ENCODE measurements around the gene CTNNA3.

DNA sequence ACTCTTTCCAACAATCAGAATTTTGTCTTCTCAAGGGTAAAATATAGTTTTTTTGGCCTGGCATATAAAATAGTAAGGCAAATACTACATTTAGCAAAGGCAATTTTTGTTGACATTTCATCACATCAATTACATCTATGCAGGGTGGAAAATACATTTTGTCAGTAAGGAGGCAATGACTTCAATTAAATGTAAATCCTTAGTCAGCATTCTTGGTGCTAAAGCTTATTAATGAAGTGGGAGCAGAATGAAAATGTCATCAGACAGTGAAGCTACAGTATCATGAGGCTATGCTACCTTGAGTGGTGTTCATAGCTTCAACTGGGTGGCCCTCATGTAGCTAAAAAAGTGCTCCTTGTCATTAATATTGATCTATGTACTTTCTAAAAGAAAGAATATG, 761.3 kb downstream of the CTNNA3 start:
- no peak for TF ChIP-seq POLR2AphosphoS5 (IDR thresholded peaks at IDR 0.05)
- TF ChIP-seq CTCF (IDR thresholded peaks at IDR 0.05), result no peak
- TF ChIP-seq POLR2A (IDR thresholded peaks at IDR 0.05), result no peak
